ENCODE measurements around the gene TTYH2.

Gene TTYH2

DNA sequence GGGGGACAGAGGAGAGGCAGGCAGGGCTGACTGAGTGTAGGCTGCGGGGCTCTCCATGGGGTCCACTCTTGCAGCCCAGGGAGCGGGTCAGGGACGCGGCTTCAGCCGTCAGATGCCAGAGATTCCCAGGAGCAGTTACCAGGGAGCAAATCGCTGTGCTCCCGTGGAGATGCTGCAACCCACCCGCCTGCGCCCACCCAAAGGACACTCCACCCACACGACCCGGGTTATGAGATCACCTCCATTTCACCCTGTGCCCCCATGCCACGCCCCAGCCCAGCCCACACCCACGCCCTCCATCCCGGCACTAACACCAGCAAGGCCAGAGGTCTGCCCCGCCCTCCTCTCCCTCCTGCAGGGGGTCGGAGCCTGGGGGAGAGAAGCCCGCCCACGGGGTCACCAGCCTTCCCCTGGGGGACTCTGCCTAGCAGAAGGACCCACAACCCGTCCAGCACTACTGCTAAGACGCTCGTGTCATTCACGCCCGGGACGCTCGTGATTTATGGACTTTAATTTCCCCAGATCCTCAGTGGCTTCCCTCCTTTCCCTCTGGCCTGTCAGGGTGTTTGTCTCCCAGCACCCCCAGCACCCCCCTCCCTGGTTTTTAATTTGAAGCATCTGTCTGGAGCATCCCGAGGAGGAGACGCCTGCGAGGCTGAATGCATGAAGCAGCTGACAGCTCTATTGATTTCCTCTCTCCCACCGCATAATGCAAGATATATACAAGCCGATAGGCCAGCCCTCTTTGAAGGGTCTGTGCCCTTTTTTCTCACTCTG, 16.6 kb upstream of the TTYH2 start:
- DNase-seq = no peak

DNA sequence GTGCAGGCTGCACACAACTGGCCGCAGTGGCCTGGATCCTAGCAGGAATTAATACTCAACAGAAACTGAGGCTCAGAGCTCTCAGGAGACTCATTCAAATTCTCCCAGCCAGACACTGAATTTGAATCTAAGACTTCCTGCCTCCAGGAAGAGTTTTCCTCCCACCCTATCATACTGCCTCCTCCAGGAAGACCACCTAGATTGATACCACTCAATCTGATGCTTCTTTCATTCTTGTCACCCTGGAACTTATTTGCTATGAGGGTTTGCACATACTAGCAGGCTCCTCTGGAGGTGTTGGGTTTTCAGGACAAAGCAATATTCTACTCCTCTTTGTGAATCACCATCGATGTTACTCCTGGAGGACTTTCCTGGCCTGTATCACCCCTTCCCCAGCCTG, 15.6 kb upstream of the TTYH2 start:
- DNase-seq = no peak

DNA sequence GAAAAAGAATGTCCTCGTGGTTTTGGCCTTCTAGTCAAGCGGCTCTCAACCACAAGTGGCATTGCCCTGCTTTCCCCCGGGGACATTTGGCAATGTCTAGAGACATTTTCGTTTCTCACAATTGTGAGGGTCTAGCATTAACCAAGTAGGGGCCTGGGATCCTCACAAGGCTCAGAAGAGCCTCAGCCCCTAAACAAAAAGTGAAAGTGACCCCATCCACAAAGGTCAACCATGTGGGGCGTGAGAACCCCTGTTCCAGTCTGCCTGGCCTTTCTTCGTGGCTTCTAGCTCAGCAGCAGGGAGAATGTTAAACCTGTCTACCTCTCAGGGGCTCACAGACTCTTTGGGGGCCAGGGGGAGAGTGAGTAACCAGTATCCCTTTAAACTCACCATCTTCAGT, 14.7 kb upstream of the TTYH2 start:
- no peak for DNase-seq

DNA sequence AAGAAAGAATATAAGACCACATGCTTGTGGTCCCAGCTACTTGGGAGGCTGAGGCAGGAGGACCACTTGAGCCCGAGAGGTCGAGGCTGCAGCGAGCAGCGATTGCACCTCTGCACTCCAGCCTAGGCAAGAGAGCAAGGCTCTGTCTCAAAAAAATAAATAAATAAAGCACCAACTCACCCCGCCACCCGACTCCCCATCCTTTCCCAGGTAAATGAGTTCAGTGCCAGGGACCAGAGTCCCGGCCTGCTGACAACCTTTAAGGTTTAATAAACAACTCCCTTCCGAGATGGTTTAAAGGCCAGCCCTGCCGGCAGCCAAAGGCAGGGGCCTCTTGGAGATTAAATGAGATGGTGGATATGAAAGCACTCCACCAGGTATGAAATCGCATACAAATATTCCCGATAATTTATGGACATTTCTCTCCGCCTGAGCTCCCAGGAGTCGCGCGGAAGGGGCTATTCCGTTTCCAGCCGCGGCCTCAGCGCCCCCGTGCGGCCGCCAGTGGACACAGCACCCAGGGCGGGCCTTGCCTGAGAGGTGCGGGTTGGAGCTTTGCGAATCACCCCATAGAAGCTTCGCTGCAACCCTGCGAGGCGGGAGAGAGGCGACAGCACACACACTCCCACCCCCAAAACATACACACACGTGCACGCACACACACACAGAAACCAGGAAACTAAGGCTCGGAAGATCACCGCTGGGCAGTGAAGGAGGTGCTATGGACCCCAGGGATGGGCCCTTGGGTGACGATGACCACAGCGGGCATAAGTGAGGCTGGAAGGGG, 13.9 kb upstream of the TTYH2 start:
- peak; percentile 16 to 71 (median 42) for DNase-seq

DNA sequence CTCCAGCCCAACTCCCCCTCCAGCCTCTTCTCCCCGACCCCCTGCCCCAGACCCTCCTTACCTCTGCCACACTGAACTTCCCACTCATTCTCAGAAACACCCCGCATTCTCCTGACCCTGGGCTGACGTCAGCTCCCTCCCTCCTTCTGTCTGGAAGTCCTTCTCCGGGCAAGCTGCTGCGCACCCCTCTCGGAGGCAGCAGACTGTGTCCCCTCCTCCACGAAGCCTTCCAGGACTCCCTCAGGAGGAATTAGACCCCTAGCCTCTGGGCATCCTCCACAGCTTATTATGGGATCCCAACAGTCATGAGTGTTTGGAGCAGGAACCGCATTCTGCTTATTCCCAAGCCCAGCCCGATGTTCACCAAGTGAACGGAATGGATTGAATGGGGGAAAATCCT, 13.3 kb upstream of the TTYH2 start:
- DNase-seq = no peak

DNA sequence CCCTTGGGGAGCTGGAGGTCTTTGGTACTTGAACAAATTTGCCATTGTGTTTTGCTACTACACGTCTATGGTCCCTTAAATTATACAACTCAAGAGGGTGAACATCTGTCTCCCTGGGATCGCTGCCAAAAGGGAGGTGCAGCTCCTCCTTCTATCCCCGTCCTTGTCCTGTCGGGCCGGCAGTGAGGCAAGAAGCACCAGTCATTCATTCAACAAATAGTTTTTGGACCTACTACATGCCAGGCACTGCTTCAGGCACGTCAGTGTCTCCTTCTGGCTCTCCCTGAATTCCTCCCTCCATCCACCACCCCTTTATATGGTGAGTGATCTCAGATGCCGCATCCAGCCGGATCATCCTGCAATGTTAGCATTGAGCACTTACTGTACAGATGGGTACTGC, 12.1 kb upstream of the TTYH2 start:
- DNase-seq = no peak

DNA sequence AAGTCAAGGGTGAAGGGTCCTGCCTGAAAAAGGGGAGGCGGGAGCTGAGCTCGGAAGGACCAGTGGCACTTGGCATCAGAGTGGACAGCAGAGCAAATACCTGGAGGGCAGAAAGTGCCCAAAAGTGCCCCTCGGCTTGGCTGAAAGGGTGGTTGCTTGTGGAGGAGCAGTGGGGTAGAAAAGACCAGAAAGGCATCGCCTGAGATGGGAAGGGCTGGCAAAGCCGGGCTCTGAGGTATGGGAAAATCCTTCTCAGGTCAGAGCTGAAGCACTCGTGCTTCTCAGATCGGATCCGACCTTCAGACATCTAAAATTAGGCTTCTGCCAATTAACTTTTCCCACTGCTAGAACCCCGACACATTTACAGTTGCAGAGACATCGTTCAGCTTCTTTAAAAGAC, 11.4 kb upstream of the TTYH2 start:
- DNase-seq = no peak

DNA sequence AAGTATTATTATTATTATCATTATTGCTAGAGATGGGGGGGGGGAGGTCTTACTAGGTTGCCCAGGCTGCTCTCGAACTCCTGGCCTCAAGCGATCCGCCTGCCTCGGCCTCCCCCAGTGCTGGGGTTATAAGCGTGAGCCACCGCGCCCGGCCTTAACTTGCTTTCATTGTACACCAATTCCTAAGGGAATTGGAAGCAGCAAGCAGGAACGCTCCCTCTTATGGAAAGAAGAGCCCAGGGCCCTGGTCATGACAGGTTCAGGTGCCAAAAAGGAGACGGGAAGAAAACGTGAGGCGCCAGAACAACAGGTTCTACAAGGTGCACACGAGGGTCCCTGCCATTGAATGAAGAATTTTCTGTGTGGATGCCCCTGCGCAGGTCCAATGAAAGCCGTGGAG, 10.4 kb upstream of the TTYH2 start:
- DNase-seq = no peak

DNA sequence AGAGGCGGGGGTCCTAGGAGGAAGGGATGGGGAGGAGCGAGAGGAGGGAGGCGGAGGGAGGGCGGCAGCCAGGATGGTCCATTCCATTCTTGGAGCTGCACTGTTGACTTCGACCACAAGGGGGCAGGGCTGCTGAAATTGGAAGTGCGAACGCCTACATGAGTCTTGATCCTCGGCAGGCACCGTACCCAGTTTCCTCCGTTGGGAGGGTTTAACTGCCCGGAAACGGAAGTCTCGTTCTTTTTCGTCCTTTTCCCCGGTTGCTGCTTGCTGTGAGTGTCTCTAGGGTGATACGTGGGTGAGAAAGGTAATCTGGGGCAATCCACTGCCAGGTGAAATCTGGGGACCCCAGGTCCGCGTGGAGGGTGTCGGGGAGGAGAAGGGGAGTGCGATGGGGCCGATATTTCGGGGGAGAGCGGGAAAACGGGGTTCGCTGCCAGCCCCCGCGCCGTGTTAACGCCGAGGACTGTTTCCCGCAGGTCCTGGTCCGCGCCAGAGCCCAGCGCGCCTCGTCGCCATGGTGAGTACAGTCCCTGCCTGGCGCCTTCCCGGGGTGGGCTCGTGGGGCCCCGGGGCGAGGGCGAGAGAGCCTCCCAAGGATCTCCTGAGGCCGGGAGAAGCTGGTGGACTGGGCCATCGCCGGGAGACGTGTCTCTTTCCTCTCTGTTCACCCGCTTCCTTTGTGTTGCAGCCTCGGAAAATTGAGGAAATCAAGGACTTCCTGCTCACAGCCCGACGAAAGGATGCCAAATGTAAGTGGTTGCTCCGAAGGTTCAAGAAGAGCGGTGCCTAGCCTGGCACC, 9.7 kb upstream of the TTYH2 start, which contains the start of gene RPL38:
Gene RPL38 (plus strand): TSS at position 240 of the 802 bp plus-strand sequence. CDS start 278 bp downstream, at position 518.
- DNase-seq = peak; percentile 91 to 95 (median 93)

DNA sequence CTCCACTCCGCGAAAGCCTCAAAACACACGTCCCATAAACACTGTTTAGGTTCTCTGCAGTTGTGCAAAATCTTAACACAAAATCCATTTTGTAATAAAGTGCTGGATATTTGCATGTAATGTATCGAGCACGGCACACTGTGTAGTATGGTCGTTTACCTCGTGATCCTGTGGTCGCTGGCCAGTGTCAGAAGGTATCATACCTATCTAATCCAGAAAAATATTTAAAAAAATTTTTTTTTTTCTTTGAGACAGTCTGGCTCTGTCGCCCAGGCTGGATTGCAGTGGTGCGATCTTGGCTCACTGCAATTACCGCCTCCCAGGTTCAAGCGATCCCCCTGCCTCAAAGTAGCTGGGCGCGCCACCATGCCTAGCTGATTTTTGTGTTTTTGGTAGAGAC, 8.9 kb upstream of the TTYH2 start:
- no peak for DNase-seq

DNA sequence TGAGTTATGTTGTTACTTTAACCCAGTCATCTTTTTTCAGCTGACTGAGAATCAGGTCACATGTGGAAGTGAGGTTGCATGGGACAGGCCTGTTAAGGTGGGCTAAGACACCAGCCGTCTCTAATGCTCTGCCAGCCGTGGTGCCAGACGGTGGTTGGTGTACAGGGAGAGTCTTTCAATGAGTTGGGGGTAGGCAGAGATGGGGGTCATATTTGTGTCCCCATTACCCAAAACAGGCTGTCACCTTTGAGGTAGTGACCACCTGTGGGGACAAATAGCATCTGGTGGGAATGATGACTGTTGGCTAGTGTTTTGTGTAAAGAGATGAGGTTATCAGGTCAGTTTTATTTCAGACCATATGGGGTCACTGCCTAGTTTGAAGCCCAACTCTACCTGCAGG, 8.1 kb upstream of the TTYH2 start:
- DNase-seq = no peak

DNA sequence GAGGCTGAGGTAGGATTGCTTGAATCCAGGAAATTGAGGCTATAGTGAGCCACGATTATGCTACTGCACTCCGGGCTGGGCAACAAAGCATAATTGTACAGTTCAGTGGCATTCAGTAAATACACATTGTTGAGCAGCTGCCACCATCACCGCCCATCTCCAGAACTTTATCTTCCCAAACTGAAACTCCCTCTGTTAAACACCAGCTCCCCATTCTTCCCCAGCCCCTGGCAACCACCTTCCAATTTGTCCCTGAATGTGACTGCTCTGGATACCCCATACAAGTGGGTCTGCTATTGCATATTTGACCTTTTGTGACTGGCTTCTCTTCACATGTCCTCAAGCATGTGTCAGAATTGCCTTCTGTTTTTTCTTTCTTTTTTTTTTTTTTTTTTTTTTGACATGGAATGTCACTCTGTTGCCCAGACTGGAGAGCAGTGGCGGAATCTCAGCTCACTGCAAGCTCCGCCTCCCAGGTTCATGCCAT, 7.0 kb upstream of the TTYH2 start:
- no peak for DNase-seq

DNA sequence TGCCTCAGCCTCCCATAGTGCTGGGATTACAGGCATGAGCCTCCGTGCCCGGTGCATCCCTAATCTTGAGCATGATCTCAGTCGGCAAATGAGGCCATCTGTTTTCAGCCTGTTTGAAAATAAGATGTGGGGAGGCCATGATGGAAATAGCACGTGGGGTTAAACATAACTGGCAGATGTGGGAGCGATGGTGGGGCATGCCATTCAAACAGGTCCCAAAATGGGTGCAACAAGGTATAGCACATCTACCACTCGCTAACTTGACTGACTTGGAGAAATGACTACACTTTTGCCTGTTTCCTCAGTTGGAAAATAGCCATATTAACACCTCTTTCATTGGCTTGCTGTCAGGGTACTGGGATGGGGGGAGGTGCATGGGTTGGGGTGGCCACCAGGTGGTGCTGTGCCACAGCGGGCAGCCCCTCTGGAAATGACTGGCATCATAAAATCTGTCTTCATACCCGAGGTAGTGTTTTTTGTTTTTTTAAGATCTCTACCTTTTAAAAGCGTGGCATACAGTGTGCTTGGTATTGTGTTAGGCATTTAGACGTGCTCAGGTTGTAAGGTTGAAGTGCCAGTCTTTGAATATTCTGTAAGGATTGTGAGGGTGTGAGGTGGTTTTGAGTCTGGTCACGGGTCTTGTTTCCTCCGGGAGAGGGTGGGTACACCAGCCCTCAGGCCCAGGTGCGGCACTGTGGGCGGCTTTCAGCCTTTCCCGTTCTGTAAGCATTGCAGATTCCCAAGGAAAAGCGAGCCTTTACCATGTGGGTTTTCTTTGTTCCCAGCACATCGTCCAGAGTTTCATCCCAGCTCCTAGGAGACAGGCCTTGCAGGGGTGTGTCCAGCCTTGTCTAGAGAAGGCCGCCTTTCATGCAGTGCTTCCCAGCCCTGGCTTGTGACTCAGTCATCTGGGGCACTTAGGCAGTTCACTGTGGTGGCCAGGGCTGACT, 2.9 kb upstream of the TTYH2 start:
- DNase-seq = peak; percentile 64 to 83 (median 70)

DNA sequence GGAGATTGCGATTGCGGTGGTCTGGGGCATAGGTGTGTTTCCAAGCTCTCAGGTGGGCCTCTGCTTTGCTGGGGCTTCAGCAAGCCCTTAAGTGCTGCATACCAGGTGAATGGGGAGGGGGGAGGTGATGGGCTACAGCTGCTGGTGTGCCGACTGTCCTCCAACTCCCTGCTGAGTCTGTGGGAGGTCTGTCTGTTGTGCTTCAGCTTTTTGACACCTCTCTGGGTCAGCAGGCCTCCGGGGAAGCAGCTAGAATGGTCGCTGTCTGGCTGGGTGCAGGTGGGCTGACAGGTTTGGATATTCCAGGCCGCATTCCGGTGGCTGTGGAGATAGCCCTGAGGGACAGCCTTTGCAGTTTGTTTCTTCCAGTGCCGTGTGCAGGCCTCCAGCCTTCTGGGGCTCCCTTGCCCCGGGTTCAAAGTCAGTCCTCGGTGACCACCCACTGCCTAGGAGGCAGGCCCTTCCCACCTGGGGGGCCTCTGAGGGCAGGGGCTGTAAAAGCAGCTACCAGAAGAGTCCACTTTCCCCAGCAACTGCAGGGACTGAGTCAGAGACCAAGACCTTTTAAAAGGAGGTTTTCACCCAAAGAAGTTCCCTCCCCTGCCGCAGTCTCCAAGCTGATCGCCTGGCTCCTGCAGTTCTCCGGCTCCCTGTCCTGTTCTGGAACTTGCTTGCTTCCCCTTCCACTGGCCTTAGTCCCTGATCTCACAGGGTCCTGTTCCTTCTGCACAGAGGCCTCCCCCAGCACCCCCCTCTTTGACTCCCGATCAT, 2.0 kb upstream of the TTYH2 start:
- no peak for DNase-seq

DNA sequence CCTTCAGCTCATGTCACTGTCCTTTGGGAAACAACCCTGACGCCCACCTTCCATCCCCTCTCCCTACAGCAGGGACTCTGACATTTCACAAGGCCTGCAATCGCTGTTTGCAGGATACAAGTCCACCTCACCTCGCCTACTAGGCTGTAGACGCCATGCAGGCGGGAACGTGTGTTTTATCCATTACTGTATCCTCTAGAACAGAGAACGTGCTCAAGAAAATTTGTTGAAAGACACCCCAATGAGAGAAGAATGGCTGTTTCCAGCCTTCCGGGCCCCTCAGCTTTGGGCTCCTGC, 1.5 kb upstream of the TTYH2 start:
- DNase-seq = no peak

DNA sequence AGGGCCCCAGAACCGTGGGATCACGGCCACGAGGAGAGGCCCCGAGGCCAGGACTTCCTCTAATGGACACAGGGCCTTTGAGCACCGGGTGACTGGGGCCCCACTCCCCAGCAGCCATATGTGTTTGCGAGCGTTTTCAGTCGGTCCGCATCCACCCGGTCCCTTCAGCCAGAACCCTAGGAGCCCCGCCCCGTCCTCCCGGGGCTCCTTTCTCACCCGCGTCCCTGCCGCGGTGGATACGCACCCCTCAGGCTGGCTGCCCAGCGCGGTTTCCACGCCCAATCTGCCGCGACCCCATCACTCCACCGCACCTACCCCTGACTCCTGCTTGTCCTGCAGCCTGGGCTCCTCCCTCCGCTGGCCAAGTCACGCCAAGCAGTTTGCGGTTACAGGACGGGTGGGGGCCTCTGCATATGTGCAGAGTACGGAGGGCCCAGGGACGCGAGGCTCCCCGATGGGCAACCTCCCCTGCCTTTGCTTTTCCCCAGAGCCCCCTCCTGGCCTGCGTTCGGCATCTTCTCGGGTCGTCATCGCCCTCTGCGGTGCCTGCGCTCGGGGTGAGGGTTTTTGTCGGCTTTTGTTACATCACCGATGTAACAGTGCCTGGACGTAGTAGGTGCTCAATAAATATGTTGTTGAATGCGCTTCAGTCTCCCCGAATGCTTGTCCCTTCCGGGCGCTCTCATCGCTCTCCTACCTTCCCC, 1.0 kb upstream of the TTYH2 start:
- DNase-seq = peak in 4 of 6 experiments; percentile 15 to 43 (median 28)

DNA sequence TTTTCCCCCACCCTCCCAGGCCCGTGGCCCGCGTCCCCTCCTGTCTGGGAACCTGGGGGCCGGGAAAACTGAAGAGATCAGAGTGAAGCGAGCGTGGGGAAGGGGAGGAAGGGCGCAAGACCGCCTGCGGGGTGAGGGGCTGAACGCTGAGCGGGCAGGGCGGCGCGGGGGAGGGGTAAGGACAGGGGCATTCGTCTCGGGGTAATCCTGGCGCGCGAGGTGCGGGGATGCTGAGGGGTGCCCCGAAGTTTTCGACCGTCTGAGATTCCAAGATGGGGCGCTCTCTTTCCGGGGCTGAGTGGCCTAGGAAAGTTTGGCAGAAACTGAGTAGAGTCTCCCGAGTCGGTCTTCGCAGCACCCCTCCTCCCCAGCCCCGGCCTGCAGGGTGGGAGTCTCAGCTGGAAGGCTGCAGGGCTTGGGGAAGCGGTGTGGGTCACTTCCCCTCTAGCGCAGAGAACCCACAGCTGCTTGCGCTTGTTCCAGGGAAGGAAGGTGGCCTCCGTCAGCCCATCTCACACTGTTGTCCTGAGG, 555 bp downstream of the TTYH2 start:
- DNase-seq = peak in 2 of 6 experiments; percentile 7 to 16

DNA sequence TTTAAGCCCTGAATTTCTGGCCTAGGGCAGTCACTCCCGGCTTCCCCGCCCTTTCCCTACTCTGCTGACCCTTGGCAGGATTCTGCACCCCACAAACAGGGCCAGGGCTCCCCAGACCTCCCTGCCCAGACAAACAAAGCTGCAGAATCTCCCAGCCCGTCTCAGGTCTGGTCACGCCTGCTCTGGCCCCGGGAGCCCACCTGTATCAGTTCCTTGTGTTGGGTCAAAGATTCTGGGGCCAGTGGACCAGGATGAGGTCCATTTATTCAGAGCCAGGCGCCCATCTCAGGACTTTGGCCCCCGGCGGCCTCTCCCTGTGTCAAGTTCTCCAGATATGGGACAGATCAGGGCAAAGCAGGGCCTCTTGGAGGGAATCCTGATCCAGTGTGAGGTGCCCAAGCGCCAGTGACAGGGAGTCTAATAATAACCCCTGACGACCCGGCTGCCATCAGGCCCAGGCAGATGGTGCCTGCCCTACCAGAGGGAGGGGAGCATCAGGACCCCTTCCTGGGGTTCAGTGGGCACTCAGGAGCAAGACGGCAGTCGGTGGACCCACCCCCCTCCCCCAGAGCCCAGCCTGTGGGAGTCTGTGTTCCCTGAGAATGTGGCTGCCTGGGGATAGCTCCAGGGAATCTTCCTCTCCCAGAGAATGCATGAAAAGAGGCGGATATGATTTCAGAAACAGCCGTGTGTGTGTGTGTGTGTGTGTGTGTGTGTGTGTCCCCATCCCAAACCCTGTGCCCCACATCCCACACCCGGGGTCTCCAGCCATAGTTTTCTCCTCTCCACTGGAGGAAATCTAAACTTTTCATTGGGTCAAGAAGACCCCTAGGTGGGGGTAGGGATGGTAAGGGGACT, 1.3 kb downstream of the TTYH2 start:
- no peak for DNase-seq

DNA sequence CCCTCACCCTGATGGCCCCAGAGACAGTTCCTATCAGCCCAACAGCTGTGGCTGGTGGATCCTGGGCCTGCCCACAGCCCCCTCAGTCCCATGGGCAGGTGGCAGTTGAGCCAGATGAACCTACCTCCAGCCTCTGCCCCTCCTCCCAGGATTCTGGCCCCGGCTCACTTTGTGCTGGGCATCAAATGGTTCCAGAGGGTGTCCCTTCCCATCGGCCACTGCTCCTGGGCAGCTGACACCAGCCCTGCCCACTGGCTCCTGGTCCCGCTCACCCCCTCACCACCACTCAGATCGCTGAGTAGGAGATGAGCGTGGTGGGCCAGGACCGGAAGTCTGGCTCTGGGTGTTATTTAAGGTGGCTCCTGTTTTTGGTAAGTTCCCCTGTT, 2.0 kb downstream of the TTYH2 start:
- DNase-seq = no peak

DNA sequence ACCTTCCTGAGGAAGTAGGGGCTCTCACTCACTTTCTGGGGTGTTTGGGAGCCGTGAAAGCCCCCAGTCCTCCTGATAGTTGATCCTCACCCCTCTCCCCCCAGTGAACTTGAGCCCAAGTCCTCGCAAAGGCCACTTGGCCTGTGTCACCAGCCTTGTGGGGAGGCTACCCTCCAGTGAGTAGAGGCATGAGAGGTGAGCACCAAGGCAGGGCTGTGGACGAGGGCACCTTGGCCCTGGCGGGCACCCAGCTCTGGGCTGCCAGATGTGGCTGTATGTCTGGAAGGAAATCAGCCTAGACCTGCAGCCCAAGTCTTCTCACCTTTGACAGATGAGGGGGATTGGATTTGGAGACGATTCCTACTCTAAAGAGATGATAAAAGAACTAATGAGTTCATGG, 3.1 kb downstream of the TTYH2 start:
- DNase-seq = no peak
